Smooth muscle cell (in vitro differentiated cells): ENCODE results near the gene MRGPRG. TPM values are rescaled to one million over a fixed set of nuclear protein-coding genes. Genes with fewer than 3 reads are reported as not detected.

Experiments
- DNase-seq: peaks from one replicate; lab custom pipeline; 2025; ENCODE audit not compliant: unreplicated experiment; lab: John Stamatoyannopoulos, UW
- H2AFZ ChIP-seq: fragments of 200-600 bp; sonication (generic); 2 replicates; pipeline ENCODE4 v1.6.0; 2016; ENCODE audit warnings: antibody characterized with exemption, low read depth, mild to moderate bottlenecking
- H3F3A ChIP-seq: fragments of 200-600 bp; sonication (generic); 2 replicates; pipeline ENCODE4 v1.6.0; 2017; ENCODE audit warnings: antibody characterized with exemption, low read depth
- H3K27ac ChIP-seq: fragments of 200-600 bp; sonication (generic); 2 replicates; pipeline ENCODE4 v1.5.1; 2016; ENCODE audit warnings: low read depth, mild to moderate bottlenecking
- H3K27me3 ChIP-seq: fragments of 200-600 bp; sonication (generic); 2 replicates; pipeline ENCODE4 v1.6.1; 2016; ENCODE audit warnings: low read depth, mild to moderate bottlenecking
- H3K36me3 ChIP-seq: fragments of 200-600 bp; sonication (generic); 2 replicates; pipeline ENCODE4 v1.5.1; 2016; ENCODE audit warnings: low read depth
- H3K4me1 ChIP-seq: fragments of 200-600 bp; sonication (generic); 2 replicates; pipeline ENCODE4 v1.5.1; 2016; ENCODE audit warnings: low read depth
- H3K4me2 ChIP-seq: fragments of 200-600 bp; sonication (generic); 2 replicates; pipeline ENCODE4 v1.6.0; 2016; ENCODE audit warnings: mild to moderate bottlenecking
- H3K4me3 ChIP-seq: fragments of 200-600 bp; sonication (generic); 2 replicates; pipeline ENCODE4 v1.5.1; 2016; ENCODE audit warnings: mild to moderate bottlenecking
- H3K79me2 ChIP-seq: fragments of 200-600 bp; sonication (generic); 2 replicates; pipeline ENCODE4 v1.6.0; 2016; ENCODE audit warnings: low read depth, mild to moderate bottlenecking
- H3K9ac ChIP-seq: fragments of 200-600 bp; sonication (generic); 2 replicates; pipeline ENCODE4 v1.6.0; 2016; ENCODE audit warnings: low read depth
- H3K9me3 ChIP-seq: fragments of 200-600 bp; sonication (generic); replicated peaks from 2 replicates; pipeline ENCODE4 v1.5.1; 2016; ENCODE audit warnings: low read depth
- H4K20me1 ChIP-seq: fragments of 200-600 bp; sonication (generic); 2 replicates; pipeline ENCODE4 v1.6.0; 2016; ENCODE audit warnings: low read depth
- WGBS: methylation state at CpG from one replicate; pipeline ENCODE4 v1.1.7; 2016; ENCODE audit warnings: low lambda C conversion rate; 5-methylcytosine and 5-hydroxymethylcytosine counted together
- polyA plus RNA-seq: library from polyadenylated mRNA; unstranded; fragments of >200 nt; fragmentation: Nextera tagmentation; extraction: Ambion mirVana; gene quantifications from 2 replicates; pipeline ENCODE4 v1.2.1, GENCODE V29; 2016
- total RNA-seq: library from RNA; depleted of rRNA; stranded (reverse); fragments of >200 nt; gene quantifications from 2 replicates; pipeline ENCODE4 v1.2.3, GENCODE V29; 2014
- TF ChIP-seq, protein P1 (sequence below): fragments of 200-600 bp; sonication (generic); IDR thresholded peaks from 2 replicates; pipeline ENCODE4 v1.5.1; 2017; ENCODE audit warnings: borderline replicate concordance, mild to moderate bottlenecking, antibody characterized with exemption; ENCODE audit not compliant: insufficient read depth, poor library complexity, severe bottlenecking

MRGPRG gene
- total and polyA plus RNA-seq, 2 experiments from 2014 or later, result not detected

DNA sequence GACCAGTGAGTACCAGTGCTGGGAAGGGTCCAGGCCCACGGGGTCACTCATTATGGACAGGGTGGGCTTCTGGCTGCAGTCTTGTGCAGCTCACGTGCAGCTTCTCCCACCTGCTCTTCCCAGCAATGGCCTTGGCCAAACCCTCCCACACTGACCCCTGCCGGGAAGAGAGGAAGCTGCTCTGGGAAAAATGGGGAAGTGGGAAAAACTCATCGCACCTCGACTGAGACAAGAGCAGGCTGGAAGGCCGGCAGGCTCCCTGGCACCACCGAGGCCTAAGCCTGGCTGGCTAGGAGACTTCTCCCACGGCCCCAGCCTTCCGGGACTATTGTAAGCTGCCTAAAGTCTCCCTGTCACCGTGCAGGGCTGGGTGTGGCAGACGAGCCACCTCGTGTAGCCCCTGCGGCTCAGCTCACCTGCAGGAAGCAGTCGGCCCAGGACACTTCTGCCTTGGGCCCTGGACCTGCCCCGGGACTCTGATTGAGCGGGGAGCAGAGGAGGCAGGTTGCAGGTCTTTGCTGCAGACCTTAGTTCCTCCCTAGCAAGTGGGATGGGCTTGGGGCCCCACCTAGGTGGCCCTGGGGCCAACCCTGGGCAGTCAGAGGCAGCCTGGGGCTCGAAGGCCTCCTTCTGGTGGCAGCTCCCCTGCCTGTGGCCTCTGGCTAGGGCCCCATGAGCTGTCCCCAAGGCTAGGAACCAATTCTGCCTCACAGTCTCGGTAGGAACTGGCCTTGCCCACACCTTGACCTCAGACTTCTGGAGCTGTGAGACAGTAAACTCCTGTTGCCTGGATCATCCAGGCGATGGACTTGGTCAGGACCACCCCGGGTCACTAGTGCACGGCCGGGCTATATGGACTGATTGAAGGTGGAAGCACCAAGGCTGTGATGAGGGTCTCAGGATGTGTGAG, 23.1 kb downstream of the MRGPRG start:
- no peaks in the 10 kb centered on the region for H3F3A ChIP-seq
- H4K20me1 ChIP-seq, result no peaks in the 10 kb centered on the region
- H3K36me3 ChIP-seq, result no peaks in the 10 kb centered on the region
- no peak overlapping the region for H3K27ac ChIP-seq
- H3K79me2 ChIP-seq, result no peaks in the 10 kb centered on the region
- no peak for DNase-seq
- TF ChIP-seq, protein P1, sequence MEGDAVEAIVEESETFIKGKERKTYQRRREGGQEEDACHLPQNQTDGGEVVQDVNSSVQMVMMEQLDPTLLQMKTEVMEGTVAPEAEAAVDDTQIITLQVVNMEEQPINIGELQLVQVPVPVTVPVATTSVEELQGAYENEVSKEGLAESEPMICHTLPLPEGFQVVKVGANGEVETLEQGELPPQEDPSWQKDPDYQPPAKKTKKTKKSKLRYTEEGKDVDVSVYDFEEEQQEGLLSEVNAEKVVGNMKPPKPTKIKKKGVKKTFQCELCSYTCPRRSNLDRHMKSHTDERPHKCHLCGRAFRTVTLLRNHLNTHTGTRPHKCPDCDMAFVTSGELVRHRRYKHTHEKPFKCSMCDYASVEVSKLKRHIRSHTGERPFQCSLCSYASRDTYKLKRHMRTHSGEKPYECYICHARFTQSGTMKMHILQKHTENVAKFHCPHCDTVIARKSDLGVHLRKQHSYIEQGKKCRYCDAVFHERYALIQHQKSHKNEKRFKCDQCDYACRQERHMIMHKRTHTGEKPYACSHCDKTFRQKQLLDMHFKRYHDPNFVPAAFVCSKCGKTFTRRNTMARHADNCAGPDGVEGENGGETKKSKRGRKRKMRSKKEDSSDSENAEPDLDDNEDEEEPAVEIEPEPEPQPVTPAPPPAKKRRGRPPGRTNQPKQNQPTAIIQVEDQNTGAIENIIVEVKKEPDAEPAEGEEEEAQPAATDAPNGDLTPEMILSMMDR, result peak; percentile 30
- H3K9ac ChIP-seq, result no peak overlapping the region
- no peaks in the 10 kb centered on the region for H3K9me3 ChIP-seq
- peaks cover 9% of the 10 kb centered on the region for H3K27me3 ChIP-seq
- no peak overlapping the region for H2AFZ ChIP-seq
- no peak overlapping the region for H3K4me2 ChIP-seq
- WGBS, result 85% methylated on average over 22 of the region's 22 CpGs
- no peaks in the 10 kb centered on the region for H3K4me1 ChIP-seq
- H3K4me3 ChIP-seq, result no peak overlapping the region

DNA sequence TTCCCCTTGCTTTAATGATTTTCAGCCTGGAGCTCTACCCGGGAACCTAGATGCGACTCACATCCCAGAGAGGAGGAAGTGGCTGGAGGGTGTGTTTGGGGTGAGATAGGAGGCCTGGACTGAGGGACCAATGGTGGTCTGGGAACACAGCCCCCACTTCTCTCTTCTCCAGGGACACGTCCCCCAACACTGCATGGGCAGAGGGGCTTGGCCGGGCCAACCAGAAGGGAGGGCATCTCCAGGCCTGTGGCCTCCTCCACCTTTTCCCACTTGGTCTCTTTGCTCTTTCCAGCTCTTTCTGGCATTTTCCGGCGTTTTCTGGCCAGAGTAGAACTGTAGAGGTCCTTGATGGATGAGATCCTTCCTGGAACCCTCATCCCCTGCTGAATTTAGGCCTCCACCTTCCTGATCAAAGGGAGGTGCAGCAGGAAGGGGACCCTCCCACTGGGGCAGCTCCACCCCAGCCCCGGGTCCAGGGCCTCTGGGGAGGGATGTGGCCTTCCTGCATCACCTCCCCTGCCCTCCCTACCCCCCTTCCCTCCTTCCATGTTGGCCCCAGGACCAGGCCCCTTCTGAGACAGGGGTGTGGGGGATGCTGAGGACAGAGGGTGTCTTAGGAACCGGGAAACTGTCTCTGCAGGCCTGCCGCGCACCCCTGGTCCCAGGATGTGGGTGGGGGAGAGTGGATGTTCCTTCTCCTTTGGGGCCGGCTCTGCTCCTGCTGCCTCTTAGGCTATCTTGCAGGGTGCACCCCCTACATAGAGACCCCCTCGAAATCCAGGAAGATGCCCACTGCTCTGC, 24.4 kb downstream of the MRGPRG start:
- WGBS, result 82% methylated on average over 10 of the region's 12 CpGs
- no peak for DNase-seq
- TF ChIP-seq, protein P1, result no peak

DNA sequence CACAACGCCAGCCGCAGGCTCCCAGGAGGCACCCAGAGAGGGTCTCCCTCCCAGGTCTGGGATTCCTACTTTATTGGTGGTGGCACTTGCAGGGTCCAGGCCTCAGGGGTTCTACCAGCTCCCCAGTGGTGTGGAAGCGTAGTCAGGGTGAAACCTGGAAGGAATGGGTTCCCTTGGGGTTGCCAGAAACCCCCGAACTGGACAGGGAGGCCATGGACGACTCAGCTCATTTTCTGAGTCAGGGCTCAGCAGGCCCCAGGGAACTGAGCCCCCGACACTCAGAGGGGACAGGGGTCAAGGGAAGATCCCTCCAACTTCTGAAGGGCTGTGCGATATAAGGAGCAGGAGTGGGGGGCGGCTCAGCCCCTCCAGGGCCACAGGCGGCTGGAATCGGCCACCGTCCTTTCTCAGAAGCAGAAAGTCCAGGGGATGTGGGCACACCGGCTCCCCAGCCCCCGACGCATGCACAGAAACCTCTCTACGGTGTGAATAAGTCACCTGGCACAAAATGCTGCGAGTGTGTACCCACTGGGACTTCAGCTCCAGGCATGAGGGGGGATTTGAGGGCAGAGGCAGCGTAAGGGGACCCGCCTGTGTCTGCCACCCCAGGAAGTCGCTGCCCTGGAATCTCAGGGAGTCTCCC, 25.1 kb downstream of the MRGPRG start:
- Histone ChIP-seq H3K4me2 (no peak overlapping the region), H3K9ac (no peak overlapping the region), H4K20me1 (no peaks in the 10 kb centered on the region), H3K4me3 (no peak overlapping the region), H3K79me2 (no peaks in the 10 kb centered on the region), H3K36me3 (no peaks in the 10 kb centered on the region), H3K9me3 (no peaks in the 10 kb centered on the region), H3F3A (no peaks in the 10 kb centered on the region), H3K4me1 (peaks cover 11% of the 10 kb centered on the region), H3K27ac (no peak overlapping the region), H2AFZ (no peak overlapping the region), H3K27me3 (no peaks in the 10 kb centered on the region)
- WGBS, result 87% methylated on average over 19 of the region's 19 CpGs
- no peak for DNase-seq
- TF ChIP-seq, protein P1, result no peak

More for the DNA sequence above, 24.4 kb downstream of the MRGPRG start:
- Histone ChIP-seq H3K79me2 (no peaks in the 10 kb centered on the region), H3K36me3 (no peaks in the 10 kb centered on the region), H3K9me3 (no peaks in the 10 kb centered on the region), H4K20me1 (no peaks in the 10 kb centered on the region), H3K9ac (no peak overlapping the region), H3K4me1 (peaks cover 4% of the 10 kb centered on the region), H3K4me3 (no peak overlapping the region), H2AFZ (no peak overlapping the region), H3K27ac (no peak overlapping the region), H3K27me3 (no peaks in the 10 kb centered on the region), H3F3A (no peaks in the 10 kb centered on the region), H3K4me2 (no peak overlapping the region)
